Transverse colon (tissue), 3 donors: ENCODE results near the gene SLC38A6.

Experiments used
- CTCF ChIP-seq, 5 experiments: fragments of 200-600 bp in 3 of 5; fragments of 450-650 bp in 2 of 5; sonication (generic) in 3 of 5; IDR thresholded peaks; 1 replicate in 2 of 5; 2 replicates in 3 of 5; pipeline ENCODE4 v1.5.1; 2016 to 2017; ENCODE audit warnings: antibody characterized with exemption in 5 of 5, inconsistent platforms in 3 of 5, mild to moderate bottlenecking in 2 of 5, moderate library complexity in 1 of 5
- EP300 ChIP-seq: sonication (generic); formaldehyde crosslinking; IDR thresholded peaks from one replicate; pipeline ENCODE4 v1.6.1; 2017; ENCODE audit warnings: antibody characterized with exemption, low read depth
- POLR2A ChIP-seq: fragments of 450-650 bp; IDR thresholded peaks from one replicate; pipeline ENCODE4 v1.6.1; 2016; ENCODE audit warnings: antibody characterized with exemption, mild to moderate bottlenecking, moderate library complexity

- TF ChIP-seq CTCF (IDR thresholded peaks at IDR 0.05) (no peak), POLR2A (no peak), EP300 (no peak)
Measured at GRCh38 chr14:60968671-60969070, 12.4 kb upstream of the SLC38A6 start.
